Heart left ventricle (tissue), 13 donors: ENCODE data around the gene FXYD3.

Experiments used
- CTCF ChIP-seq, 12 donors: fragments of 200-600 bp; sonication (generic) in 4 of 12; IDR thresholded peaks; one replicate each; pipeline versions ENCODE4 v1.5.0 to v1.8.0; 2018 to 2022; ENCODE audit warnings: antibody characterized with exemption in 12 of 12, mild to moderate bottlenecking in 5 of 12
- POLR2A ChIP-seq, 2 donors: fragments of 450-650 bp; IDR thresholded peaks; one replicate each; pipeline ENCODE4 v1.6.1; 2017; ENCODE audit warnings: antibody characterized with exemption in 2 of 2, mild to moderate bottlenecking in 2 of 2, moderate library complexity in 2 of 2
- donor health status: ischemic (EF 13 %, LVEDD 7.1; RV severe dilation, severe dysfunction).
- donor health status: DM: no; HTN: yes; CAD: no.
- donor health status: DM: no; HTN: no; CAD: no.
- donor health status: ischemic (EF 25% LVEDD 6.9; RV normal size, moderate dysfunction).
- donor health status: ischemic (EF 25% LVEDD 5.7; RV mildly dilated, moderate dysfunction).
- donor health status: ischemic (EF 35%, LVEDD 5.7; RV mildly dilated, moderate dysfunction).
- donor health status: nonischemic (EF 11% LVEDD 7.7; RV severe dilation, severe dysfunction).
- donor health status: DM: yes; HTN: yes; CAD: no.
- donor health status: PGD.
- donor health status: ischemic (EF 29% LVEDD 5.4; RV normal size, mild dysfunction).
- donor health status: nonischemic (EF 23%, LVEDD 6.1; RV moderate dilation, normal function).

DNA sequence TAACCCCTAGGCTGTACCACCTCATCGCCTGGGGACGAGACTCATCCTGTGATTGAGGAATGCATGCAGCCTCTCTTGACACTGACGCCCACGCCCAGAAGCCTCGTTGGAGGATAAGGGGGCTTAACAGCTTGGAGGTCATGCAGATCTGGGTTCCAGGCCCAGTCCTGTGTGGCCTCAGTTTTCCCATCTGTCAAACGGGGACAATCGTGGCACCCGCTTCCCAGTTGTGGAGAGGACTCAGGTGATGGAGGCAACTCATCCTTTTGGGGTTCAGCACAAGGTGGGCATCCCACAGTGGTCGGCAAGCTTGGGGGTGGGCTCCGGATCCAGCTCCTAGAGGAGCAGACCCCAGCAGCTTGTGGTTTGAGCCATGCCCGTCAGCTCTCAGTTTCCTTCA is 20.6 kb downstream of the FXYD3 start:
- TF ChIP-seq CTCF (IDR thresholded peaks at IDR 0.05) (no peak), POLR2A (IDR thresholded peaks at IDR 0.05) (no peak)
